Dendritic cell treated with granulocyte-macrophage colony-stimulating factor and Interleukin-4, amounts not matched to agents 40 ng/mL and 50 ng/mL, for 4 days (primary cell): Measurements from ENCODE around the gene PHF2.

Experiments
- H3K27ac Mint-ChIP-seq: one replicate; pipeline ENCODE4 v1.8.0; 2022; ENCODE audit warnings: mild to moderate bottlenecking, mixed read lengths
- H3K27me3 Mint-ChIP-seq: one replicate; pipeline ENCODE4 v1.8.0; 2022; ENCODE audit warnings: mild to moderate bottlenecking, mixed read lengths
- H3K36me3 Mint-ChIP-seq: one replicate; pipeline ENCODE4 v1.8.0; 2022; ENCODE audit warnings: low read depth, mixed read lengths
- H3K4me1 Mint-ChIP-seq: one replicate; pipeline ENCODE4 v1.8.0; 2022; ENCODE audit warnings: low read depth, mixed read lengths
- H3K4me3 Mint-ChIP-seq: one replicate; pipeline ENCODE4 v1.8.0; 2022; ENCODE audit warnings: mild to moderate bottlenecking, moderate library complexity, mixed read lengths
- H3K9me3 Mint-ChIP-seq: one replicate; pipeline ENCODE4 v1.8.0; 2022; ENCODE audit warnings: mixed read lengths
- intact Hi-C: fragments of 100-400 bp; cut with micrococcal nuclease; formaldehyde crosslinking; loops from one replicate; pipeline ENCODE4 v1.15.0; 2022

Gene PHF2

DNA sequence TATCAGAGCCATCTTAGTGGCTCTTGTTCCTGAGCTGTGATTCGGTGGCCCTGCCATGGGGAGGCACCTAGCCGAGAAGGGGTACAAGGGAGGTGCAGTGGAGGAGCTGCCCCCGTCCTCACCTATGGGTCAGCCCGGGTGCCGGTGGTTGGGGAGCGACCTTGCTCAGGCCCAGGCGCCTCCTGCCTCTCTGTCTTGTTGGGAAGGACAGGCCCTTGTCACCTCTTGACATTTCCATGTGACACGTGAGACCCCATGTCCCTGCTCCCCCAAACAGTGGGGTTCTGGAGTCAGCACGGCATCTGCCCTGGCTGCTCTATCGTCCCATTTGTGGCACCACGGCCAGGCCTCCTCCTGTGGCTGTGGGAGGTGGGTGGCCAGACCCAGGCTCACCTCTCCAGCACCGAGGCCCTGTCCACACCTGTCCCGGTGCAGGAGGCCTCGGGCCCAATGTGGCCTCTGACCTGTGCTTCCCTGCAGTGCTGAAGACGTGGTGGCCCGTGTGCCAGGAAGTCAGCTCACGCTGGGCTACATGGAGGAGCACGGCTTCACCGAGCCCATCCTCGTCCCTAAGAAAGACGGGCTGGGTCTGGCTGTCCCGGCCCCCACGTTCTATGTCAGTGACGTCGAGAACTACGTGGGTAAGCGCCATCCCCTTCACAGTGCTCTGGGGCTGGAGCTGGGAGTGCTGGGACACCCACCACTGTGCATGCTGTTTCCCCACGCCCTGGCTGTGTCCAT, 68.9 kb downstream of the PHF2 start:
- Mint-ChIP-seq H3K4me1 (peaks cover 6% of the 10 kb centered on the region), H3K27ac (no peak overlapping the region), H3K4me3 (no peak overlapping the region), H3K9me3 (no peaks in the 10 kb centered on the region), H3K27me3 (no peaks in the 10 kb centered on the region), H3K36me3 (peaks cover 68% of the 10 kb centered on the region)
- intact Hi-C loops, result no loop called here

DNA sequence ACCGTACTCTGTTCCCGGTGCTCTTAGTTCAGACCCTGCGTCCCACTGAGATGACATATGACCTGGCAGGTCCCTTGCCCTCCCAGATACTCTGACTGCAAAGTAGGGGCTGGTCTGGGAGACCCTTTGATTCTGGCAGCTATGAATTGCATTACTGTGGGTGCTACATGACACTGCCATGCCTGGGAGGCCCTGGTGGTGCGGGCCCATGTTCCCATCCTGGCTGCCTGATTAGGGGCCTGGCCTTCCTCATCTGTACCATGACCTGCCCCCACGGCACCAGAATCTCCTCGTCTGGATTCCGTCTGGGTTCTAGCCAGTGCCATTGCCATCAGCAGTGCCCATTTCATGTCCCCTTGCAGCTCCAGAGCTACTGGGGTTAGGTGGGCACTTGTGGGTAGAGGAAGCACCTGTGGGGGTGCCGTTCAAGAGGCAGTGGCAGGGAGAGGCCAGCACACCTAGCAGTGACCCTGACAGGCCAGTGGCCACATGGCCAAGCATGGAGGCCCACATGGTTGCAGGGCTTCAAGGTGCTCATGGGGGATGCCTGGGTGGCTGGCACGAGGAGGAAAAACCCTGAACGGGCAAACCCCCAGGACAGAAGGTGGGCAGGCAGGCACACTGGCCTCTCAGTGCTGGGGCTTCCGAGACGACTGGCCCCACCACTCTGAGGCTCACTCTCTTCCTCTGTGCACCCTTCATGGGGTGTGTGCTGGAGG, 69.7 kb downstream of the PHF2 start:
- Mint-ChIP-seq H3K4me1 (no peaks in the 10 kb centered on the region), H3K9me3 (no peaks in the 10 kb centered on the region)

DNA sequence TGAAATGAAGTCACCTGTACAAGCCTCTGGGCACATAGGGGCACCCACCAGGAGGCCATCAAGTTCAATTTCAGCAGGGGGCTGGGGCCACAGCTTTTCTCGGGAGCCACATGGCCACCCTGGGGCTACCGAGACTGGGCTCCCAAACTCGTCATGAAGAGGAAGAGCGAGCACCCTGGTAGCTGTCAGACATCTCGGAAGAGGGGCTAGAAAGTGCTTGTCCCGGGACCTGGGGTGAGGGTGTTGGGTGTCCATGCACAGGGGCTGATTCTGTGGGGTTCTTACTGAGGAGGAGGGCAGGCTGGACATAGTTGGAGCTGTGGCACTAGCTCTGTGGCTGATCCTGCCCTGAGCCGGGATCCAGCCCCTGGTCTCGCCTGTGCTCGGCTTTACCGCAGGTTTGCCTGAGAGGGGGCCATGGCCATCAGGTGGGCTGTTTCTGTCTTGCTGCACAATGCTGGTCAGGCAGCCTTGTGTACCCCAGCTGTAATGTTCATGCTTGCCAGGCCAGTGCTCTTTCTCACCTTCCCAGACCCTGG, 70.3 kb downstream of the PHF2 start:
- Mint-ChIP-seq H3K27me3 (no peaks in the 10 kb centered on the region), H3K27ac (no peak overlapping the region), H3K4me3 (no peak overlapping the region), H3K4me1 (no peaks in the 10 kb centered on the region), H3K9me3 (no peaks in the 10 kb centered on the region), H3K36me3 (peaks cover 54% of the 10 kb centered on the region)
- intact Hi-C loops, result no loop called here

More for the DNA sequence above, 69.7 kb downstream of the PHF2 start:
- intact Hi-C loops, result no loop called here
- no peak overlapping the region for H3K27ac Mint-ChIP-seq
- peaks cover 61% of the 10 kb centered on the region for H3K36me3 Mint-ChIP-seq
- H3K4me3 Mint-ChIP-seq, result no peak overlapping the region
- H3K27me3 Mint-ChIP-seq, result no peaks in the 10 kb centered on the region

GRCh38 chr9:93648181-93648580, 71.8 kb downstream of the PHF2 start:
- Mint-ChIP-seq H3K4me3 (no peak overlapping the region), H3K27me3 (no peaks in the 10 kb centered on the region), H3K4me1 (no peaks in the 10 kb centered on the region), H3K36me3 (peaks cover 42% of the 10 kb centered on the region), H3K9me3 (no peaks in the 10 kb centered on the region), H3K27ac (no peak overlapping the region)
- intact Hi-C loops, result no loop called here

DNA sequence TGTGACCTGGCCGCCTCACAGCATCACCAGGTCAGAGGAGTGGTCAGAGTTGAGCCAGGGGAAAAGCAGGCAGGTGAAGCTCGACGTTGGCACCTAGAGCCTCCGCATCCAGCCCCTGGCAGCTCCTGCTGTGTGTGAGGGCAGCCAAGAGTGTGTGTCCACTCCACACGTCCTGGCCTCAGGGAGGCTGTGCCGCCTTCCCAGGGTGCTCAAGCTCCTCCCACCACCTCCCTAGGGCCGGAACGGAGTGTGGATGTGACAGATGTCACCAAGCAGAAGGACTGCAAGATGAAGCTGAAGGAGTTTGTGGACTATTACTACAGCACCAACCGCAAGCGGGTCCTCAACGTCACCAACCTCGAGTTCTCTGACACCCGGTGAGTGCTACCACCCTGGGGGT, 72.5 kb downstream of the PHF2 start:
- Mint-ChIP-seq H3K27me3 (no peaks in the 10 kb centered on the region), H3K27ac (no peak overlapping the region), H3K4me1 (no peaks in the 10 kb centered on the region), H3K9me3 (no peaks in the 10 kb centered on the region), H3K4me3 (no peak overlapping the region), H3K36me3 (peaks cover 36% of the 10 kb centered on the region)
- intact Hi-C loops, result no loop called here

DNA sequence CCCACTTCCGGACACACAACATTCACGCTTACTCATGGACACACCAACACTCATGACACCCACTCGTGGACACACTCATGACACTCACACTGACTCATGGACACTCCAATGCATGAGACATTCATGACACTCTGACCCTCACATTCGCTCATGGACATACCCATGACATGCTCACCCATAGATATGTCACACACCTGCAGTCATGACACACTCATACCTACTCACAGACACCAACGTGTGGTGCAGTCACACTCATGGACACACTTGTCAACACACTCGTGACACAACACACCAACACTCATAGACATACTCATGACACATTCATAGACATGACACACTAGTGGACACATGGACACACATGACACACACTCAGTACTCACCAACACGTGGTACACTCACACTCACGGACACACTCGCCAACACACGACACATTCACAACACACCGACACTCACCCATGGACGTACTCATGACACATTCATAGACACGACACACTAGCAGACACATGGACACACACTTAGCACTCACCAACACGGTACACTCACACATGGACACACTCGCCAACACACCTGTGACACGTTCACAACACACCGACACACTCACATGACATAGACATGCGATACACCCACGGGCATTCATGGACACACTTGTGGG, 73.4 kb downstream of the PHF2 start:
- Mint-ChIP-seq H3K27me3 (no peaks in the 10 kb centered on the region), H3K36me3 (peaks cover 27% of the 10 kb centered on the region), H3K9me3 (no peaks in the 10 kb centered on the region), H3K4me1 (no peaks in the 10 kb centered on the region), H3K4me3 (no peak overlapping the region), H3K27ac (no peak overlapping the region)
- intact Hi-C loops, result no loop called here

GRCh38 chr9:93650448-93650847, 74.1 kb downstream of the PHF2 start:
- no peaks in the 10 kb centered on the region for H3K4me1 Mint-ChIP-seq
- no peaks in the 10 kb centered on the region for H3K9me3 Mint-ChIP-seq
- peaks cover 20% of the 10 kb centered on the region for H3K36me3 Mint-ChIP-seq
- H3K27me3 Mint-ChIP-seq, result no peaks in the 10 kb centered on the region
- intact Hi-C loops, result no loop called here
- H3K27ac Mint-ChIP-seq, result no peak overlapping the region
- no peak overlapping the region for H3K4me3 Mint-ChIP-seq

DNA sequence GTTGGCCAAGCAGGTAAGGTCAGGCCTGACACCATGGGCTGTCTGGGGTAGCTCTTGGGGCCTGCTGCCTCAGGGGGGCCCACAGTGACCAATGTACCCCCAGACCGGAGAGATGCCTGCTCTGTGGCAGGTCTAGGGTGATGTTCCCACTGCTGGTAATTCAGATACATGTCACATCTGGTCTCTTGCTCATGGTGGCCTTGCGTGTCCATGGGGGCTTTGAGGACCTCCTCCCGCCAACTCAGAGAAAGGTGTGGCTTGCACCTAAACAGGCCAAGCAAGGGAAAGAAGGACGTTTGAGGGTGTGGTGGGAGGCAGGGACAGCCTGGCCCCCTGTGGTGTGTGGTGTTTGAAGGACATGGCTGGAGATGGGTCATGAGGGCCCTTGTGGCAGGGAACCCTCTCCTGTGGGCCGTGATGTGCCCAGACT, 75.2 kb downstream of the PHF2 start:
- H3K4me1 Mint-ChIP-seq, result no peaks in the 10 kb centered on the region
- intact Hi-C loops, result no loop called here
- H3K4me3 Mint-ChIP-seq, result no peak overlapping the region
- no peak overlapping the region for H3K27ac Mint-ChIP-seq
- no peaks in the 10 kb centered on the region for H3K27me3 Mint-ChIP-seq
- no peaks in the 10 kb centered on the region for H3K9me3 Mint-ChIP-seq
- peaks cover 9% of the 10 kb centered on the region for H3K36me3 Mint-ChIP-seq

GRCh38 chr9:93652604-93653592, 76.5 kb downstream of the PHF2 start:
- H3K4me3 Mint-ChIP-seq, result no peak overlapping the region
- no peaks in the 10 kb centered on the region for H3K9me3 Mint-ChIP-seq
- H3K36me3 Mint-ChIP-seq, result no peaks in the 10 kb centered on the region
- H3K27me3 Mint-ChIP-seq, result no peaks in the 10 kb centered on the region
- intact Hi-C loops, result no loop called here
- H3K4me1 Mint-ChIP-seq, result no peaks in the 10 kb centered on the region
- peak overlapping the region; percentile 2 for H3K27ac Mint-ChIP-seq

- no peaks in the 10 kb centered on the region for H3K9me3 Mint-ChIP-seq
Measured at GRCh38 chr9:93653760-93654159, 77.4 kb downstream of the PHF2 start.

DNA sequence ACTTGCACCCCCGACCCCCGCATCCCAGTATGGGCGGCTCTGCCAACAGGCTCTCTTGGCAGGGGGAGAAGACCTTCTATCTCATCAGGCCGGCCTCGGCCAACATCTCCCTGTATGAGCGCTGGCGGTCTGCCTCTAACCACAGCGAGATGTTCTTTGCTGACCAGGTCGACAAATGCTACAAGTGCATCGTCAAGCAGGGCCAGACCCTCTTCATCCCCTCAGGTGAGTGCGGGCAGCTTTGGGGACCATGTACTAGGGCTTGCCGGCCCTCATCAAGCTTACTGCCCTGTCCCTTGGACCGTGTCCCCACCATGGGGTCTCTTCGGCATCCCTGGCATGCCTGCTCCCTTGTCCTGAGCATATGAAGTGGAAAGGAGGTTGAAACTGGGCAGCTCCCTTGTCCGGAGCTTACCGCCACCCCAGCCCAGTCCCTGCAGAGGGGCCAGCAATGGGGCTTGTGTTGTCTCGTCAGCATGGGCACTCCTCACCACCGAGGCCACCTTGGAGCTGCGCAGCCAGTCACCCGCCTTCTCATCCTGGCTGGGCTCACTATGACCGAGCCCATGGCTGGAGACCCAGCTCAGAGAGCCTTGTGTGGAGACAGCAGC, 78.1 kb downstream of the PHF2 start:
- intact Hi-C loops, result no loop called here
- no peaks in the 10 kb centered on the region for H3K9me3 Mint-ChIP-seq
- no peaks in the 10 kb centered on the region for H3K36me3 Mint-ChIP-seq
- H3K27me3 Mint-ChIP-seq, result no peaks in the 10 kb centered on the region
- no peaks in the 10 kb centered on the region for H3K4me1 Mint-ChIP-seq
- H3K4me3 Mint-ChIP-seq, result no peak overlapping the region
- H3K27ac Mint-ChIP-seq, result no peak overlapping the region

More at GRCh38 chr9:93653760-93654159, 77.4 kb downstream of the PHF2 start:
- Mint-ChIP-seq H3K4me3 (no peak overlapping the region), H3K27ac (peak overlapping the region; percentile 2), H3K4me1 (no peaks in the 10 kb centered on the region), H3K36me3 (no peaks in the 10 kb centered on the region), H3K27me3 (no peaks in the 10 kb centered on the region)
- intact Hi-C loops, result no loop called here

DNA sequence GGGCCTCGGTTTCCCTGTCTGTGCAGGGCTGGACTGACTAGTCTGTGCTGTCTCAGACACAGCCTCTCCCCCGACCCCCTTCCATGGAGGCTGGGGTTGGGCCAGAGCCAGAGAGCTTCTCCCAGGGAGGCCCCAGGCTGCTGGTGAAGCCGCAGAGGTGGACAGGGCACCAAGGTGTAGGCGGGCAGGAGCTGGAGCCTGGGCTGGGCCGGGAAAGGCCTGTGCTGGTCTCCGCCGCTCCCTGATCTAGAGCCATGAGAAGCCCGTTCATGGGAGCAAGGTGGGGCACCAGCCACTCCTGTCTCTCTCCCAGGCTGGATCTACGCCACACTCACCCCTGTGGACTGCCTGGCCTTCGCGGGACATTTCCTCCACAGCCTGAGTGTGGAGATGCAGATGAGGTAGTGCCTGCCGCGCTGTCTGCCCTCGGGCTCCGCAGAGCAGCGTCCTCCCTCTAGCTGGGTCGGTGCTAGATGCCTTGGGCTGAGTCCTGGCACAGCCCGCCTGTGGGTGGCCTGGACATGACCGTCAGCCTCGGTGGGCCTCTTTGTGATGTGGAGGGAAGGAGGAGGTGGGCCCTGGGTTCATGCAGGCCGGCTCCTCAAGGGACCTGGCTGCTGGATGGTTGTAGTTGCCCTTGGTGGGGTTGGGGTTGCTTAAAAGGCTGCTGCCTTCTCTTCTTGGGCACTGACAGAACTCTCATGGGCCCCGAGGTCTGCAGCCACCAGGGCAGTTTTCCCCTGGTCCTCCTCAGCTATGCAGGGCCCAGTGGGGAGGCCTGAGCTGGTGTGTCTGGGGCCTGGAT, 79.4 kb downstream of the PHF2 start:
- intact Hi-C loops, result no loop called here
- H3K4me3 Mint-ChIP-seq, result no peak overlapping the region
- H3K36me3 Mint-ChIP-seq, result no peaks in the 10 kb centered on the region
- no peaks in the 10 kb centered on the region for H3K9me3 Mint-ChIP-seq
- H3K27me3 Mint-ChIP-seq, result no peaks in the 10 kb centered on the region
- H3K4me1 Mint-ChIP-seq, result no peaks in the 10 kb centered on the region
- H3K27ac Mint-ChIP-seq, result no peak overlapping the region
